ENCODE measurements around the gene SUN5. TPM values are rescaled to one million over a fixed set of nuclear protein-coding genes. Genes with fewer than 3 reads are reported as not detected.

SUN5 gene
- total and polyA plus RNA-seq, 2 of the 8 experiments (the other 6 are each of a cell fraction or from before 2014, with no cell fraction given), result not detected

DNA sequence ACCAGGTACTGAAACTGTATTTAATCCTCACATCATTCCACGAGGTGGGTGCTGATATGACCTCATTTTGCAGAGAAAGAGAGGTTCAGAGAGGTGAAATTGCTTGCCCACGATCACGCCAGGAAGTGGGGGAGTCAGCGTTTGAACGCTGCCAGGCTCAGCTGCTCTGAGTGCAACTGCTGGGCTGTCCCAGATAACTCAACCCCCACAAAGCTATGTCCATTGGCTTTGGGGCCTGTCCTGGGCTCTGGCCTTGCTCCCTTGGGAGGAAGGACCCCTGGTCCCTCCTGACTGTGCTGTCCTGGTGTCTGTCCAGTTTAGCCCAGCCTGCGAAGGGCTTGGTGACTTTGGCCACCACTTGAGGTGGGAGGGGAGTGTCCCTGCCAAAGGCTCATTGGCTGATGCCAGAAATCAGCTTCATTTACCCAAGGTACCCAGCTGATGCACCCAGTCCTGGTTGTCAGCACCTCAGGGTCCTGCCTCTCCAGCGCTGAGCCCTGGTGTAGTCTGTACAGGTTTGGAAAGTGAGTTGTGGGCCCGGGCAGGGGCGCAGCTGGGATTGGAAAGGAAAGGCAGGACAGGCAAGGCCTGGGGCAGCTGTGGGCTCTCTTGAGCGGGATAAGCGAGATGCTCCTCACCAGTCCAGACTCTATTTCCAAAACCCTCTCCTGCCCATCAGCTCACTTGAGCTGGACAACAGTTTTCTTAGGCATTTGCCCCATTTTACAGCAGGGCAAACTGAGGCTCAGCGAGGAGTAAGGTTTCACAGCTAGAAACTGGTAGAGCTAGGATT is 38.5 kb downstream of the SUN5 start:
- FAIRE-seq (no peak), DNase-seq (ENCODE audit: low read depth in 1 of 2, low spot score in 2 of 2) (peak in 1 of 2 experiments; percentile 38)
- Histone ChIP-seq H3K23ac (ENCODE audit: insufficient read length) (no peak overlapping the region), H3K18ac (ENCODE audit: extremely low read depth, low read length) (no peak overlapping the region), H2AK5ac (ENCODE audit: low read depth, low read length) (no peak overlapping the region), H2BK12ac (ENCODE audit: low read depth, low read length) (no peak overlapping the region), H2BK5ac (ENCODE audit: low read depth, low read length) (no peak overlapping the region), H2BK120ac (replicated peaks; ENCODE audit: low read depth, low read length) (no peak overlapping the region), H3K27me3 (replicated peaks in 1 of 4; ENCODE audit: control insufficient read depth in 3 of 4, extremely low read depth in 1 of 4, insufficient read depth in 3 of 4, low read length in 3 of 4) (no peaks in the 10 kb centered on the region), H3K4me3 (ENCODE audit: extremely low read depth in 1 of 4, insufficient read depth in 2 of 4, low read depth in 3 of 4, low read length in 4 of 4) (no peak overlapping the region), H3K79me2 (ENCODE audit: control insufficient read depth in 1 of 2, insufficient read depth in 2 of 2, low read length in 2 of 2) (no peaks in the 10 kb centered on the region), H4K5ac (ENCODE audit: insufficient read length, low read depth, low read length) (no peak overlapping the region), H3K9me3 (ENCODE audit: insufficient read depth in 2 of 2, low read depth in 1 of 2, low read length in 1 of 2) (no peaks in the 10 kb centered on the region), H3K23me2 (ENCODE audit: low read depth, low read length) (no peaks in the 10 kb centered on the region), H4K20me1 (replicated peaks in 1 of 2; ENCODE audit: control insufficient read depth in 1 of 2, insufficient read depth in 2 of 2, low read length in 2 of 2) (no peaks in the 10 kb centered on the region), H3K79me1 (ENCODE audit: low read depth, low read length) (no peaks in the 10 kb centered on the region), H3K27ac (ENCODE audit: low read depth, low read length) (no peak overlapping the region), H3K4me2 (ENCODE audit: insufficient read depth in 1 of 2, low read depth in 2 of 2, low read length in 2 of 2) (no peak overlapping the region), H3K4ac (replicated peaks; ENCODE audit: insufficient read length, low read depth, low read length) (no peak overlapping the region), H3K56ac (replicated peaks; ENCODE audit: insufficient read length, low read depth, low read length) (no peak overlapping the region), H2BK15ac (ENCODE audit: low read length) (no peak overlapping the region), H3K36me3 (ENCODE audit: control insufficient read depth in 2 of 4, insufficient read depth in 4 of 4, low read length in 3 of 4) (no peaks in the 10 kb centered on the region), H2BK20ac (ENCODE audit: low read length) (no peak overlapping the region), H3K4me1 (replicated peaks in 1 of 4; ENCODE audit: control insufficient read depth in 3 of 4, insufficient read depth in 4 of 4, low read length in 3 of 4) (no peaks in the 10 kb centered on the region; a peak in 2 of 7 replicates), H3K9ac (replicated peaks in 1 of 4; ENCODE audit: extremely low read depth in 1 of 4, low read depth in 3 of 4, low read length in 3 of 4) (no peak overlapping the region), H3K14ac (ENCODE audit: insufficient read length) (no peak overlapping the region), H2AFZ (ENCODE audit: low read length) (no peak overlapping the region), H4K91ac (replicated peaks; ENCODE audit: insufficient read length, low read length) (no peak overlapping the region), H4K8ac (ENCODE audit: extremely low read depth, insufficient read depth, low read length) (no peak overlapping the region; the same call in 1 of the 2 replicates)
- WGBS, 2 experiments (ENCODE audit: extremely low coverage in 1 of 2, insufficient coverage in 1 of 2, insufficient read length in 1 of 2, insufficient replicate concordance in 2 of 2, low coverage in 1 of 2, low lambda C conversion rate in 2 of 2, missing lambda C conversion rate in 1 of 2), result 92% methylated on average over 12 of the region's 12 CpGs; no CpG with 5 or more reads in 1 of the 2 experiments
- CTCF ChIA-PET (ENCODE audit: partially characterized antibody), result interaction anchor here (0.6 to 1.8 kb wide), 4 partner anchors 8 to 41 kb away, joined by 3 to 7 read pairs (median 4); partner anchors contain the start of gene SUN5
- POLR2A ChIA-PET (ENCODE audit: partially characterized antibody), result no interaction called here
- no peak for TF ChIP-seq BRCA1 (IDR thresholded peaks at IDR 0.05; ENCODE audit: low read depth, low read length)
- TF ChIP-seq BCL11A (IDR thresholded peaks at IDR 0.05; ENCODE audit: low read depth in 2 of 2, low read length in 2 of 2), result no peak
- no peak for TF ChIP-seq SRF (IDR thresholded peaks at IDR 0.05; ENCODE audit: low read depth, low read length)
- TF ChIP-seq EZH2 (IDR thresholded peaks at IDR 0.05; ENCODE audit: low read depth, low read length, severe bottlenecking), result no peak
- TF ChIP-seq RNF2 (IDR thresholded peaks at IDR 0.05; ENCODE audit: borderline replicate concordance, low read depth, low read length, missing control alignments, poor library complexity, severe bottlenecking), result no peak
- no peak for TF ChIP-seq BACH1 (IDR thresholded peaks at IDR 0.05; ENCODE audit: low read length)
